GM12878 (cell line): ENCODE measurements around the gene ARAF. TPM values are rescaled to one million over a fixed set of nuclear protein-coding genes. Genes with fewer than 3 reads are reported as not detected.

ENCODE experiments used
- ATF7 ChIP-seq: fragments of 450-650 bp; IDR thresholded peaks from 2 replicates; pipeline ENCODE4 v1.6.1; 2016; ENCODE audit warnings: low read depth, mild to moderate bottlenecking
- CBFB ChIP-seq: IDR thresholded peaks from 2 replicates; pipeline ENCODE4 v1.6.1; 2016; ENCODE audit warnings: antibody characterized with exemption, low read depth
- CHD1 ChIP-seq: IDR thresholded peaks from 2 replicates; pipeline ENCODE4 v1.6.1; 2012; ENCODE audit warnings: low read depth, low read length, improper control_type of control experiment
- CHD2 ChIP-seq: IDR thresholded peaks from 2 replicates; pipeline ENCODE4 v1.6.1; 2011; ENCODE audit warnings: low read depth, low read length, improper control_type of control experiment, borderline replicate concordance
- CREM ChIP-seq: IDR thresholded peaks from 2 replicates; pipeline ENCODE4 v1.6.1; 2014; ENCODE audit warnings: antibody characterized with exemption, low read depth
- CTCF ChIP-seq, 3 experiments: IDR thresholded peaks in 2 of 3; conservative IDR thresholded peaks in 1 of 3; 2 replicates each; pipeline ENCODE4 v1.5.1; 2011; ENCODE audit warnings: low read depth in 3 of 3, low read length in 3 of 3, mild to moderate bottlenecking in 3 of 3, control low read depth in 2 of 3, moderate library complexity in 2 of 3, inconsistent platforms in 1 of 3, mixed read lengths in 1 of 3; ENCODE audit not compliant: control insufficient read depth in 2 of 3, insufficient read depth in 1 of 3; ENCODE audit errors: extremely low read depth in 1 of 3
- EGR1 ChIP-seq, 2 experiments: IDR thresholded peaks; 1 replicate in 1 of 2; 2 replicates in 1 of 2; pipeline ENCODE4 v1.6.1; 2011 to 2012; ENCODE audit warnings: low read depth in 2 of 2, low read length in 2 of 2, borderline replicate concordance in 1 of 2, mild to moderate bottlenecking in 1 of 2, moderate library complexity in 1 of 2
- HDAC2 ChIP-seq: fragments of 200-600 bp; sonication (generic); IDR thresholded peaks from 2 replicates; pipeline ENCODE4 v1.6.1; 2017
- HDGF ChIP-seq: fragments of 450-650 bp; IDR thresholded peaks from 2 replicates; pipeline ENCODE4 v1.6.1; 2016; ENCODE audit warnings: antibody characterized with exemption
- KDM1A ChIP-seq: fragments of 200-600 bp; sonication (generic); IDR thresholded peaks from 2 replicates; pipeline ENCODE4 v1.6.1; 2016; ENCODE audit warnings: borderline replicate concordance
- MEF2B ChIP-seq: fragments of 450-650 bp; IDR thresholded peaks from 2 replicates; pipeline ENCODE4 v1.6.1; 2018; ENCODE audit warnings: mild to moderate bottlenecking, moderate library complexity; ENCODE audit not compliant: partially characterized antibody, poor library complexity, severe bottlenecking
- MYC ChIP-seq: IDR thresholded peaks from 2 replicates; pipeline ENCODE4 v1.6.1; 2011; ENCODE audit warnings: mild to moderate bottlenecking, low read length, moderate library complexity, inconsistent platforms; ENCODE audit not compliant: insufficient read depth, insufficient replicate concordance, insufficient read length, severe bottlenecking
- NRF1 ChIP-seq: conservative IDR thresholded peaks from 2 replicates; pipeline ENCODE4 v1.6.1; 2011; ENCODE audit warnings: mild to moderate bottlenecking, low read depth, low read length, improper control_type of control experiment
- RBBP5 ChIP-seq: fragments of 200-600 bp; sonication (generic); conservative IDR thresholded peaks from 2 replicates; pipeline ENCODE4 v1.6.1; 2016
- RCOR1 ChIP-seq: conservative IDR thresholded peaks from 2 replicates; pipeline ENCODE4 v1.6.1; 2012; ENCODE audit warnings: low read depth, low read length, improper control_type of control experiment
- SIN3A ChIP-seq: IDR thresholded peaks from 2 replicates; pipeline ENCODE4 v1.6.1; 2012; ENCODE audit warnings: low read depth, low read length, improper control_type of control experiment
- SRF ChIP-seq, 2 experiments: IDR thresholded peaks; 2 replicates each; pipeline ENCODE4 v1.6.1; 2011; ENCODE audit warnings: low read depth in 2 of 2, low read length in 2 of 2, mild to moderate bottlenecking in 1 of 2, moderate library complexity in 1 of 2
- ZNF207 ChIP-seq: fragments of 450-650 bp; IDR thresholded peaks from 2 replicates; pipeline ENCODE4 v1.6.1; 2014; ENCODE audit warnings: antibody characterized with exemption, mild to moderate bottlenecking, borderline replicate concordance
- polyA plus RNA-seq, 11 experiments: library from polyadenylated mRNA; depleted of rRNA in 4 of 11; unstranded in 6 of 11; stranded (reverse) in 5 of 11; fragments of >200 nt; fragmentation: Nextera tagmentation in 4 of 11; fragmentation: Illumina TruSeq in 1 of 11; extraction: Ambion mirVana in 4 of 11; extraction: Trizol in 1 of 11; gene quantifications; 1 replicate in 1 of 11; 2 replicates in 10 of 11; pipeline versions ENCODE4 v1.2.1 to v1.2.3, GENCODE V29; 2011 to 2016; ENCODE audit warnings: inconsistent platforms in 2 of 11, missing spikeins in 2 of 11, low read depth in 1 of 11
- total RNA-seq, 4 experiments: library from RNA; depleted of rRNA in 3 of 4; stranded (reverse); fragments of >200 nt in 3 of 4; fragmentation: Illumina TruSeq in 1 of 4; extraction: Trizol in 1 of 4; gene quantifications; 2 replicates each; pipeline versions ENCODE4 v1.2.1 to v1.2.3, GENCODE V29; 2013 to 2021
- TF ChIP-seq, protein P1 (sequence below): fragments of 450-650 bp; IDR thresholded peaks from 2 replicates; pipeline ENCODE4 v1.6.1; 2017; ENCODE audit warnings: mild to moderate bottlenecking, moderate library complexity
- TF ChIP-seq, protein P2 (sequence below): IDR thresholded peaks from 2 replicates; pipeline ENCODE4 v1.6.1; 2012; ENCODE audit warnings: low read depth, low read length, improper control_type of control experiment

ARAF gene
- total and polyA plus RNA-seq, 10 of the 15 experiments (the other 5 are each of a cell fraction or from before 2014, with no cell fraction given), result 5.0 to 79.2 (median 39.1) TPM

- TF ChIP-seq MYC (no peak), CBFB (no peak), KDM1A (no peak), CHD2 (peak; percentile 75), CHD1 (peak; percentile 97), EGR1 (IDR thresholded peaks at IDR 0.05; ENCODE audit: borderline replicate concordance in 1 of 2, low read depth in 2 of 2, low read length in 2 of 2) (peak; percentile 65 to 95), RCOR1 (peak; percentile 70; the same call in 1 of the 2 replicates), RBBP5 (no peak), NRF1 (peak; percentile 47; the same call in 1 of the 2 replicates), HDAC2 (no peak), SIN3A (peak; percentile 71; the same call in 1 of the 2 replicates), SRF (IDR thresholded peaks at IDR 0.05; ENCODE audit: low read depth in 2 of 2, low read length in 2 of 2) (0 out of 4 replicates have a peak, but pooled peaks of 1 of the 2 experiments have one; percentile 11), MEF2B (no peak), ZNF207 (peak; percentile 65; the same call in 1 of the 2 replicates), HDGF (no peak), CREM (peak; percentile 85), ATF7 (peak; percentile 45; the same call in 1 of the 2 replicates), CTCF (IDR thresholded peaks at IDR 0.05 in 2 of 3, conservative IDR thresholded peaks at IDR 0.05 in 1 of 3; ENCODE audit: control insufficient read depth in 2 of 3, extremely low read depth in 1 of 3, insufficient read depth in 1 of 3, low read depth in 3 of 3, low read length in 3 of 3) (peak in 2 of 3 experiments; percentile 26 to 34; a peak in 3 of 6 replicates)
- TF ChIP-seq, protein P1, sequence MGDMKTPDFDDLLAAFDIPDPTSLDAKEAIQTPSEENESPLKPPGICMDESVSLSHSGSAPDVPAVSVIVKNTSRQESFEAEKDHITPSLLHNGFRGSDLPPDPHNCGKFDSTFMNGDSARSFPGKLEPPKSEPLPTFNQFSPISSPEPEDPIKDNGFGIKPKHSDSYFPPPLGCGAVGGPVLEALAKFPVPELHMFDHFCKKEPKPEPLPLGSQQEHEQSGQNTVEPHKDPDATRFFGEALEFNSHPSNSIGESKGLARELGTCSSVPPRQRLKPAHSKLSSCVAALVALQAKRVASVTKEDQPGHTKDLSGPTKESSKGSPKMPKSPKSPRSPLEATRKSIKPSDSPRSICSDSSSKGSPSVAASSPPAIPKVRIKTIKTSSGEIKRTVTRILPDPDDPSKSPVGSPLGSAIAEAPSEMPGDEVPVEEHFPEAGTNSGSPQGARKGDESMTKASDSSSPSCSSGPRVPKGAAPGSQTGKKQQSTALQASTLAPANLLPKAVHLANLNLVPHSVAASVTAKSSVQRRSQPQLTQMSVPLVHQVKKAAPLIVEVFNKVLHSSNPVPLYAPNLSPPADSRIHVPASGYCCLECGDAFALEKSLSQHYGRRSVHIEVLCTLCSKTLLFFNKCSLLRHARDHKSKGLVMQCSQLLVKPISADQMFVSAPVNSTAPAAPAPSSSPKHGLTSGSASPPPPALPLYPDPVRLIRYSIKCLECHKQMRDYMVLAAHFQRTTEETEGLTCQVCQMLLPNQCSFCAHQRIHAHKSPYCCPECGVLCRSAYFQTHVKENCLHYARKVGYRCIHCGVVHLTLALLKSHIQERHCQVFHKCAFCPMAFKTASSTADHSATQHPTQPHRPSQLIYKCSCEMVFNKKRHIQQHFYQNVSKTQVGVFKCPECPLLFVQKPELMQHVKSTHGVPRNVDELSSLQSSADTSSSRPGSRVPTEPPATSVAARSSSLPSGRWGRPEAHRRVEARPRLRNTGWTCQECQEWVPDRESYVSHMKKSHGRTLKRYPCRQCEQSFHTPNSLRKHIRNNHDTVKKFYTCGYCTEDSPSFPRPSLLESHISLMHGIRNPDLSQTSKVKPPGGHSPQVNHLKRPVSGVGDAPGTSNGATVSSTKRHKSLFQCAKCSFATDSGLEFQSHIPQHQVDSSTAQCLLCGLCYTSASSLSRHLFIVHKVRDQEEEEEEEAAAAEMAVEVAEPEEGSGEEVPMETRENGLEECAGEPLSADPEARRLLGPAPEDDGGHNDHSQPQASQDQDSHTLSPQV, result no peak
- TF ChIP-seq, protein P2, sequence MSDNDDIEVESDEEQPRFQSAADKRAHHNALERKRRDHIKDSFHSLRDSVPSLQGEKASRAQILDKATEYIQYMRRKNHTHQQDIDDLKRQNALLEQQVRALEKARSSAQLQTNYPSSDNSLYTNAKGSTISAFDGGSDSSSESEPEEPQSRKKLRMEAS, result 0 out of 2 replicates have a peak, but pooled peaks have one; percentile 38
Measured at GRCh38 chrX:47619486-47620302, 58.7 kb downstream of the ARAF start, which contains the start of gene SYN1 (continued).
